Measurements from ENCODE around the gene PPFIA2. TPM values are rescaled to one million over a fixed set of nuclear protein-coding genes. Genes with fewer than 3 reads are reported as not detected.

PPFIA2 gene
- total RNA-seq, 2 donors from 2014 or later: 23.0 to 51.1 TPM

DNA sequence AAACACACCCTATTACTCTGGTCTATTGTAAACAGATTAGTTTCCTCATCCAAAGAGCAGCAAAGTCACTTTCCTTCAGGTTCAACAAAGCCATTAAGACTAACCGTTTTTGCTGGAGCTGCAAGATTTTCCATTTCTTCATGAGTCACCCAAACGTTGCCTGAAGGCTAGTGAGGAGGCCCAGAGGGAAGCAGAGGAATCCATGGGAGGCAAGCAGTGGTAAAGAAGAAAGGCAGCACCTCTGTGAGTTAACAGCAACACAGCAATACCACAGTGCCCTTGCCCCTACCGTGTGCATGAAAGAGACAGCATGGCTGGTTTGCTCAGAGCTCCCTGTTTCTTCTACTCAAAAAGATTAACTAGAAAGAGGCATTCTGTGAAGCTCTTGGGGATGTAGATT is 475.0 kb downstream of the PPFIA2 start:
- H3K36me3 ChIP-seq: no peaks in the 10 kb centered on the region
- TF ChIP-seq, protein P1, sequence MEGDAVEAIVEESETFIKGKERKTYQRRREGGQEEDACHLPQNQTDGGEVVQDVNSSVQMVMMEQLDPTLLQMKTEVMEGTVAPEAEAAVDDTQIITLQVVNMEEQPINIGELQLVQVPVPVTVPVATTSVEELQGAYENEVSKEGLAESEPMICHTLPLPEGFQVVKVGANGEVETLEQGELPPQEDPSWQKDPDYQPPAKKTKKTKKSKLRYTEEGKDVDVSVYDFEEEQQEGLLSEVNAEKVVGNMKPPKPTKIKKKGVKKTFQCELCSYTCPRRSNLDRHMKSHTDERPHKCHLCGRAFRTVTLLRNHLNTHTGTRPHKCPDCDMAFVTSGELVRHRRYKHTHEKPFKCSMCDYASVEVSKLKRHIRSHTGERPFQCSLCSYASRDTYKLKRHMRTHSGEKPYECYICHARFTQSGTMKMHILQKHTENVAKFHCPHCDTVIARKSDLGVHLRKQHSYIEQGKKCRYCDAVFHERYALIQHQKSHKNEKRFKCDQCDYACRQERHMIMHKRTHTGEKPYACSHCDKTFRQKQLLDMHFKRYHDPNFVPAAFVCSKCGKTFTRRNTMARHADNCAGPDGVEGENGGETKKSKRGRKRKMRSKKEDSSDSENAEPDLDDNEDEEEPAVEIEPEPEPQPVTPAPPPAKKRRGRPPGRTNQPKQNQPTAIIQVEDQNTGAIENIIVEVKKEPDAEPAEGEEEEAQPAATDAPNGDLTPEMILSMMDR (IDR thresholded peaks at IDR 0.05): no peak
- ATAC-seq (ENCODE audit: insufficient number of reproducible peaks, low FRiP score, low read depth) (no peak), DNase-seq (ENCODE audit: low spot score) (no peak)
- H3K4me1 ChIP-seq (ENCODE audit: control insufficient read depth in 1 of 2, low read depth in 2 of 2): no peaks in the 10 kb centered on the region
- no peak overlapping the region for H3K4me3 ChIP-seq
- no peaks in the 10 kb centered on the region for H3K9me3 ChIP-seq
- no peak overlapping the region for H3K27ac ChIP-seq
- H3K27me3 ChIP-seq (replicated peaks; ENCODE audit: insufficient read depth): no peaks in the 10 kb centered on the region

DNA sequence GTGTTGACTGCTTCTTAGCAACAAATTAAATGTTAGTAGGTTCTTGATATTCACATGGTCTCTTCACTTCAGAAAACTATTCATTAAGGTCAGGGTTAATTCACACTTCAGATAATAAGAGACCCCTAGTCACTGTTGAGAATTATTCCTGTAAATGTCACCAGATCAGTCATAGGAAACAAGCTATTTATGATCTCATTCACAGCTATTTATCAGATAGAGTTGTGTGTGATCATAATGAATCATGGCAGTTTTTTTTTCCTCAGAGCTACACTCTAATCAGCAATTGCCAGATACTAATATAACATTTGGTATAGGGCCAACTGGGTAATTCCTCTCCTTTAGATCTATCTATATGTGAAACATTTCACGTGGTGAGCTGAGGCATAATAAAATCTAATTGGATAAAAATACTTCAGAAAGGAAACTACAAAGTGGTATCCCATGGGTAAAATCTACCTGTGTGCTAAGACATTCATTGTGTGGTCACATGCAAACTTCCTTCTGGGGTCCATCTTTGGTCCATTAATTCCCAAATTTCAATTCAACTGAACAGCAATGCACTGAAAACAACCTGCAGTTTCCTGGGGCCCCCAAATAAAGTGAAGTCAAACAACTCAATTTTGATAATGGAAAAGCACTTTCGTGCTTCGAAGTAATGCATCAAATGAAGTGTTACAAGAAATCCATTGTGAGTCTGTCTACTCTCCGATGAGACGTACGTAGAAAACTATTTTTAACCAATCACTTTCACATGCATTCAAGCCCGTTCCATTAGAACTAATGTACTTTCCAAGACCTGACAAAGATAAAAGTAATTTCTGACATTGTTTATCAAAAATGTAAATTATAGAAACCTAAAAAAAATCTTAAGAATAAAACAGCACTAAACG is 484.3 kb downstream of the PPFIA2 start:
- Histone ChIP-seq H3K9me3 (no peaks in the 10 kb centered on the region), H3K27ac (no peak overlapping the region), H3K27me3 (replicated peaks; ENCODE audit: insufficient read depth) (no peaks in the 10 kb centered on the region), H3K4me1 (ENCODE audit: control insufficient read depth in 1 of 2, low read depth in 2 of 2) (no peaks in the 10 kb centered on the region), H3K4me3 (no peak overlapping the region), H3K36me3 (no peaks in the 10 kb centered on the region)
- TF ChIP-seq, protein P1 (IDR thresholded peaks at IDR 0.05): no peak
- DNase-seq (ENCODE audit: low spot score) (no peak), ATAC-seq (ENCODE audit: insufficient number of reproducible peaks, low FRiP score, low read depth) (no peak)

DNA sequence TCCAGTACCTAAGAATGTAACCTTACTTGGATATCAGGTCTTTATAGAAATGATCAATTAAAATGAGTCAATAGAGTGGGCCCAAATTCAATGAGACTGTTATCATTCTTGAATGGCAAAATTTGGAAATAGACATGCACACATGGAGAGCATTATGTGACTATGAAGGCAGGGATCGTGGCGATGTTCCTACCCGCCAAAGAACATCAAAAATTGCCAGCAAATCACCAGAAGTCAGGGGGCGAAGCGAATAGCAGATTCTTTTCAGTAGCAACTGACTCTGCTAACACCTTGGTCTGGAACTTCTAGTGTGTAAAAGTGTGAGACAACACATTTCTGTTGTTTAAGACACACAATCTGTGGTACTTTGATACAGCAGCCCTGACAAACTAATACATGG is 488.8 kb downstream of the PPFIA2 start:
- H3K27ac ChIP-seq: no peak overlapping the region
- DNase-seq (ENCODE audit: low spot score): no peak

DNA sequence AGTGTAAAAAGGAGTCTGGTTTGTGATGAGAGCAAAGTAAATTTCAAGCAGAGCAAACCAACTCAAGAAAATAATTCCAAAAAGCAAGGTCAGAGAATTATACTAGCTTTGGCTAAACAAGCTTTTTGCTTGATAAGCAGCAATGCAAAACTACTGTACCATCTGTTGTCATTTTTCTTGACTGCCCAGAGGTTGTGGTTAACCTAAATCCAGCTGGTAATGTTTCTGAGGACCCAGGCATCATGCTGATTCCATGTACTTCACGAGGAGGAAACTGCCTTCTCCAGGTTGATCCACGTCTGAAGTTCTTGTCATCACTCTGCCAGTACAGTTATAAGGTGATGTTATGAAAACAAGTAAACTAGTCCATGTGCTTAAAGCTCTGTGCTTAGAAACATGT is 496.1 kb downstream of the PPFIA2 start:
- no peak for DNase-seq (ENCODE audit: low spot score)
- no peak for ATAC-seq (ENCODE audit: insufficient number of reproducible peaks, low FRiP score, low read depth)
- H3K4me3 ChIP-seq: no peak overlapping the region
- H3K27ac ChIP-seq: no peak overlapping the region
- no peaks in the 10 kb centered on the region for H3K9me3 ChIP-seq
- no peaks in the 10 kb centered on the region for H3K4me1 ChIP-seq (ENCODE audit: control insufficient read depth in 1 of 2, low read depth in 2 of 2)
- H3K27me3 ChIP-seq (replicated peaks; ENCODE audit: insufficient read depth): no peaks in the 10 kb centered on the region
- TF ChIP-seq, protein P1 (IDR thresholded peaks at IDR 0.05): no peak
- no peaks in the 10 kb centered on the region for H3K36me3 ChIP-seq

More for the DNA sequence above, 488.8 kb downstream of the PPFIA2 start:
- TF ChIP-seq, protein P1 (IDR thresholded peaks at IDR 0.05): no peak
- Histone ChIP-seq H3K36me3 (no peaks in the 10 kb centered on the region), H3K4me1 (ENCODE audit: control insufficient read depth in 1 of 2, low read depth in 2 of 2) (no peaks in the 10 kb centered on the region), H3K4me3 (no peak overlapping the region), H3K27me3 (replicated peaks; ENCODE audit: insufficient read depth) (no peaks in the 10 kb centered on the region), H3K9me3 (no peaks in the 10 kb centered on the region)
- ATAC-seq (ENCODE audit: insufficient number of reproducible peaks, low FRiP score, low read depth): no peak

DNA sequence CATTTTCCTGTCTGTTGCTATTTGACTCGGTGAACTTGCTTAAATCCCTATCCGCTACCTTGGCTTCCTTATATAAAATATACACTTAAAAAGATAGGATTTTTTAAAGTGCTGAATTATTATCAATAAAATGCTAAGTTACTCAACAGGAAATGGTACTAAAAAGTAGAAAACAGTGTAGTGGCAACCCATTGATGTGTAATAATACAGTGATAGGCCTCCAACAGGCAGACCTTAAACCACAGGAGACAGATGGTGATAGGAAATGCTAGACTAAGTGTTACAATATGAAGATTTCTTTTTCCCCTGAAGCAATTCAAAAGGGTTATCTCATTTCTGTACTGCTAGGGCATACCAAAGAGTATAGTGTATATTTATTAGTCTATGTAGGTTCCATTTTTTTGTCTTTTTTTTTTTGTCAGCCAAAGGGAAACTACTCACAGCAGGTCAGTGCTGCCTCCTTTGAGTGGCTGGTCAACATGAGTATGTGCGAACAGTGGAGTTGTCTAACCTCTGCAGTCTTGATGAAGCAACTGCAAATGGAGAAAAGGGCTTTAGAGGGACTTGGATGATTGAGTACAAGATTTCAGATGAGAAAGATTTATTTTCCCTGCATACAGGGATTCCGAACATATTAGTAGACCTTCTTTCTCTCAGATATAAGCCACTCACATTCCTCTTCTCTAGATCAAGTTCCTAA is 497.5 kb downstream of the PPFIA2 start:
- Histone ChIP-seq H3K27me3 (replicated peaks; ENCODE audit: insufficient read depth) (no peaks in the 10 kb centered on the region), H3K4me1 (ENCODE audit: control insufficient read depth in 1 of 2, low read depth in 2 of 2) (no peaks in the 10 kb centered on the region), H3K4me3 (no peak overlapping the region), H3K36me3 (no peaks in the 10 kb centered on the region), H3K9me3 (no peaks in the 10 kb centered on the region), H3K27ac (no peak overlapping the region)
- TF ChIP-seq, protein P1 (IDR thresholded peaks at IDR 0.05): no peak
- DNase-seq (ENCODE audit: low spot score) (no peak), ATAC-seq (ENCODE audit: insufficient number of reproducible peaks, low FRiP score, low read depth) (no peak)
